Left ventricle myocardium inferior (tissue), 1 donor: ENCODE data around the gene PLA2G2F. TPM values are rescaled to one million over a fixed set of nuclear protein-coding genes. Genes with fewer than 3 reads are reported as not detected.

Experiments used
- DNase-seq: peaks from one replicate; pipeline ENCODE4 v3.0.0-alpha.2; 2020
- H3K27ac ChIP-seq: fragments of 200-600 bp; replicated peaks from 2 replicates; pipeline ENCODE4 v1.8.0; 2021
- H3K27me3 ChIP-seq: fragments of 200-600 bp; 2 replicates; pipeline ENCODE4 v1.8.0; 2021; ENCODE audit warnings: low read depth
- H3K36me3 ChIP-seq: fragments of 200-600 bp; 2 replicates; pipeline ENCODE4 v1.8.0; 2021
- H3K4me1 ChIP-seq: fragments of 200-600 bp; 2 replicates; pipeline ENCODE4 v1.8.0; 2021
- H3K4me3 ChIP-seq: fragments of 200-600 bp; 2 replicates; pipeline ENCODE4 v1.8.0; 2021; ENCODE audit warnings: mild to moderate bottlenecking, moderate library complexity
- H3K9me3 ChIP-seq: fragments of 200-600 bp; replicated peaks from 2 replicates; pipeline ENCODE4 v1.8.0; 2021
- CTCF ChIP-seq: fragments of 200-600 bp; IDR thresholded peaks from 2 replicates; pipeline ENCODE4 v1.8.0; 2021; ENCODE audit warnings: antibody characterized with exemption, mild to moderate bottlenecking, borderline replicate concordance
- intact Hi-C: fragments of 100-400 bp; cut with micrococcal nuclease; formaldehyde crosslinking; loops from one replicate; pipeline ENCODE4 v1.11.0; 2022
- total RNA-seq: library from RNA; stranded (reverse); fragmentation: NEBNext Ultra II Directional; extraction: Animal tissue kit (Norgen Biotek cat#: 25700); gene quantifications from one replicate; pipeline ENCODE4 v1.2.1, GENCODE V29; 2021
- donor health status: DM: no; HTN: yes; CAD: no; lungs with severe emphysema.

PLA2G2F gene
- total RNA-seq, 1 donor from 2014 or later = not detected

GRCh38 chr1:20134995-20135394 lies 4.1 kb upstream of the PLA2G2F start:
- Histone ChIP-seq H3K4me1 (no peaks in the 10 kb centered on the region), H3K27me3 (peaks cover 20% of the 10 kb centered on the region), H3K9me3 (peaks cover 4% of the 10 kb centered on the region), H3K27ac (no peak overlapping the region), H3K36me3 (no peaks in the 10 kb centered on the region), H3K4me3 (no peak overlapping the region)
- no peak for TF ChIP-seq CTCF
- intact Hi-C loops = no loop called here
- DNase-seq = no peak

GRCh38 chr1:20136249-20136648 lies 2.9 kb upstream of the PLA2G2F start:
- H3K27ac ChIP-seq = no peak overlapping the region

GRCh38 chr1:20137055-20137454 lies 2.1 kb upstream of the PLA2G2F start:
- intact Hi-C loops = no loop called here
- peaks cover 26% of the 10 kb centered on the region for H3K27me3 ChIP-seq
- H3K9me3 ChIP-seq = no peaks in the 10 kb centered on the region
- no peak overlapping the region for H3K27ac ChIP-seq
- TF ChIP-seq CTCF = no peak
- H3K36me3 ChIP-seq = no peaks in the 10 kb centered on the region
- no peaks in the 10 kb centered on the region for H3K4me1 ChIP-seq
- no peak overlapping the region for H3K4me3 ChIP-seq
- no peak for DNase-seq

More at GRCh38 chr1:20136249-20136648, 2.9 kb upstream of the PLA2G2F start:
- no peak for TF ChIP-seq CTCF
- intact Hi-C loops = no loop called here
- no peaks in the 10 kb centered on the region for H3K4me1 ChIP-seq
- no peaks in the 10 kb centered on the region for H3K9me3 ChIP-seq
- no peaks in the 10 kb centered on the region for H3K36me3 ChIP-seq
- DNase-seq = no peak
- no peak overlapping the region for H3K4me3 ChIP-seq
- H3K27me3 ChIP-seq = peaks cover 26% of the 10 kb centered on the region

- no peak overlapping the region for H3K4me3 ChIP-seq
- no peaks in the 10 kb centered on the region for H3K36me3 ChIP-seq
- peaks cover 26% of the 10 kb centered on the region for H3K27me3 ChIP-seq
- TF ChIP-seq CTCF = no peak
- no peaks in the 10 kb centered on the region for H3K9me3 ChIP-seq
- no peaks in the 10 kb centered on the region for H3K4me1 ChIP-seq
- H3K27ac ChIP-seq = no peak overlapping the region
- intact Hi-C loops = no loop called here
- DNase-seq = no peak
Observed at GRCh38 chr1:20137604-20138003, 1.5 kb upstream of the PLA2G2F start.

GRCh38 chr1:20138346-20138745 lies 777 bp upstream of the PLA2G2F start:
- H3K9me3 ChIP-seq = no peaks in the 10 kb centered on the region
- H3K36me3 ChIP-seq = no peaks in the 10 kb centered on the region
- no peaks in the 10 kb centered on the region for H3K4me1 ChIP-seq
- no peak overlapping the region for H3K27ac ChIP-seq
- H3K27me3 ChIP-seq = peaks cover 26% of the 10 kb centered on the region
- no peak overlapping the region for H3K4me3 ChIP-seq
- DNase-seq = no peak
- TF ChIP-seq CTCF = no peak
- intact Hi-C loops = no loop called here
